HuH-7.5 (cell line): Measurements from ENCODE around the gene HCN4.

Source experiments
- DNase-seq: peaks from one replicate; pipeline ENCODE4 v3.0.0; 2011; ENCODE audit warnings: low spot score

Gene HCN4

GRCh38 chr15:73296609-73297353 lies 72.0 kb downstream of the HCN4 start:
- no peak for DNase-seq

GRCh38 chr15:73295630-73296286 lies 73.0 kb downstream of the HCN4 start:
- no peak for DNase-seq

- peak; percentile 51 for DNase-seq
Measured at GRCh38 chr15:73293773-73294172, 75.0 kb downstream of the HCN4 start.

- no peak for DNase-seq
Measured at GRCh38 chr15:73291441-73291840, 77.3 kb downstream of the HCN4 start.

- DNase-seq = no peak
Measured at GRCh38 chr15:73287019-73287418, 81.7 kb downstream of the HCN4 start.

- no peak for DNase-seq
Measured at GRCh38 chr15:73286311-73286710, 82.4 kb downstream of the HCN4 start.

- no peak for DNase-seq
Measured at GRCh38 chr15:73284090-73284716, 84.6 kb downstream of the HCN4 start.

- no peak for DNase-seq
Measured at GRCh38 chr15:73283366-73283962, 85.3 kb downstream of the HCN4 start.

GRCh38 chr15:73282567-73283365 lies 86.0 kb downstream of the HCN4 start:
- no peak for DNase-seq

GRCh38 chr15:73275862-73276261 lies 92.9 kb downstream of the HCN4 start:
- no peak for DNase-seq

GRCh38 chr15:73273181-73274002 lies 95.4 kb downstream of the HCN4 start:
- peak; percentile 55 for DNase-seq

GRCh38 chr15:73270366-73271097 lies 98.2 kb downstream of the HCN4 start:
- DNase-seq = no peak
